HEK293 (cell line): ENCODE results near the gene SH2D1B.
A peak's percentile ranks its signal among the peaks of the same experiment; 100 is the strongest.

Experiments
- FEZF1 ChIP-seq: fragments of 450-650 bp; formaldehyde crosslinking; IDR thresholded peaks from 2 replicates; pipeline ENCODE4 v1.5.1; 2016; ENCODE audit warnings: missing biosample characterization, missing genetic modification characterization
- KLF1 ChIP-seq: fragments of 450-650 bp; formaldehyde crosslinking; IDR thresholded peaks from 2 replicates; pipeline ENCODE4 v1.5.1; 2016; ENCODE audit warnings: missing biosample characterization, missing genetic modification characterization
- KLF10 ChIP-seq: fragments of 450-650 bp; IDR thresholded peaks from 2 replicates; pipeline ENCODE4 v1.5.1; 2018; ENCODE audit warnings: missing biosample characterization, mild to moderate bottlenecking, missing genetic modification characterization
- KLF16 ChIP-seq: fragments of 450-650 bp; formaldehyde crosslinking; IDR thresholded peaks from 2 replicates; pipeline ENCODE4 v1.5.1; 2017; ENCODE audit warnings: missing biosample characterization, missing genetic modification characterization
- KLF7 ChIP-seq: fragments of 450-650 bp; formaldehyde crosslinking; IDR thresholded peaks from 2 replicates; pipeline ENCODE4 v1.5.1; 2016; ENCODE audit warnings: missing biosample characterization, missing genetic modification characterization, borderline replicate concordance
- MEIS1 ChIP-seq: sonication (generic); formaldehyde crosslinking; IDR thresholded peaks from 2 replicates; pipeline ENCODE4 v1.8.1; 2022; ENCODE audit warnings: missing genetic modification reagents, mild to moderate bottlenecking, borderline replicate concordance
- PRDM4 ChIP-seq: fragments of 450-650 bp; formaldehyde crosslinking; IDR thresholded peaks from 2 replicates; pipeline ENCODE4 v1.5.1; 2017; ENCODE audit warnings: missing biosample characterization, missing genetic modification characterization
- RBAK ChIP-seq: fragments of 450-650 bp; formaldehyde crosslinking; IDR thresholded peaks from 2 replicates; pipeline ENCODE4 v1.5.1; 2016; ENCODE audit warnings: missing biosample characterization, missing genetic modification characterization
- TSHZ1 ChIP-seq: fragments of 450-650 bp; formaldehyde crosslinking; IDR thresholded peaks from 2 replicates; pipeline ENCODE4 v1.5.1; 2016; ENCODE audit warnings: missing biosample characterization, missing genetic modification characterization, borderline replicate concordance
- YY1 ChIP-seq: fragments of 450-650 bp; formaldehyde crosslinking; IDR thresholded peaks from 2 replicates; pipeline ENCODE4 v1.5.1; 2018; ENCODE audit warnings: missing biosample characterization, missing genetic modification characterization
- ZBTB6 ChIP-seq: fragments of 450-650 bp; formaldehyde crosslinking; IDR thresholded peaks from 2 replicates; pipeline ENCODE4 v1.5.1; 2017; ENCODE audit warnings: missing biosample characterization, missing genetic modification characterization
- ZNF157 ChIP-seq: fragments of 450-650 bp; formaldehyde crosslinking; IDR thresholded peaks from 2 replicates; pipeline ENCODE4 v1.5.1; 2016; ENCODE audit warnings: missing biosample characterization, missing genetic modification characterization
- ZNF16 ChIP-seq: fragments of 450-650 bp; formaldehyde crosslinking; IDR thresholded peaks from 2 replicates; pipeline ENCODE4 v1.5.1; 2016; ENCODE audit warnings: low read depth, missing biosample characterization, missing genetic modification characterization
- ZNF19 ChIP-seq: fragments of 450-650 bp; formaldehyde crosslinking; IDR thresholded peaks from 2 replicates; pipeline ENCODE4; 2016; ENCODE audit warnings: missing biosample characterization, missing genetic modification characterization, low read depth
- ZNF214 ChIP-seq: fragments of 450-650 bp; formaldehyde crosslinking; IDR thresholded peaks from 2 replicates; pipeline ENCODE4 v1.5.1; 2017; ENCODE audit warnings: missing biosample characterization, mild to moderate bottlenecking, missing genetic modification characterization, borderline replicate concordance
- ZNF26 ChIP-seq: fragments of 450-650 bp; formaldehyde crosslinking; IDR thresholded peaks from 2 replicates; pipeline ENCODE4 v1.5.1; 2016; ENCODE audit warnings: missing biosample characterization, missing genetic modification characterization
- ZNF324 ChIP-seq: fragments of 450-650 bp; formaldehyde crosslinking; IDR thresholded peaks from 2 replicates; pipeline ENCODE4 v1.5.1; 2016; ENCODE audit warnings: missing biosample characterization, missing genetic modification characterization
- ZNF354C ChIP-seq: fragments of 450-650 bp; formaldehyde crosslinking; IDR thresholded peaks from 2 replicates; pipeline ENCODE4 v1.5.1; 2016; ENCODE audit warnings: missing biosample characterization, missing genetic modification characterization, low read depth, borderline replicate concordance
- ZNF366 ChIP-seq: fragments of 450-650 bp; formaldehyde crosslinking; conservative IDR thresholded peaks from 2 replicates; pipeline ENCODE4 v1.5.1; 2016; ENCODE audit warnings: missing biosample characterization, missing genetic modification characterization
- ZNF37A ChIP-seq: fragments of 450-650 bp; IDR thresholded peaks from 2 replicates; pipeline ENCODE4 v1.5.1; 2018; ENCODE audit warnings: missing biosample characterization, missing genetic modification characterization
- ZNF404 ChIP-seq: fragments of 450-650 bp; formaldehyde crosslinking; IDR thresholded peaks from 2 replicates; pipeline ENCODE4 v1.5.1; 2017; ENCODE audit warnings: missing biosample characterization, missing genetic modification characterization
- ZNF416 ChIP-seq: fragments of 450-650 bp; formaldehyde crosslinking; IDR thresholded peaks from 2 replicates; pipeline ENCODE4 v1.5.1; 2016; ENCODE audit warnings: missing biosample characterization, missing genetic modification characterization
- ZNF426 ChIP-seq: fragments of 450-650 bp; formaldehyde crosslinking; IDR thresholded peaks from 2 replicates; pipeline ENCODE4 v1.5.1; 2017; ENCODE audit warnings: missing biosample characterization, missing genetic modification characterization, mild to moderate bottlenecking, inconsistent platforms, moderate library complexity
- ZNF449 ChIP-seq: fragments of 450-650 bp; formaldehyde crosslinking; IDR thresholded peaks from 2 replicates; pipeline ENCODE4 v1.5.1; 2017; ENCODE audit warnings: missing biosample characterization, mild to moderate bottlenecking, missing genetic modification characterization, moderate library complexity
- ZNF48 ChIP-seq: fragments of 450-650 bp; formaldehyde crosslinking; IDR thresholded peaks from 2 replicates; pipeline ENCODE4 v1.5.1; 2016; ENCODE audit warnings: missing biosample characterization, missing genetic modification characterization
- ZNF549 ChIP-seq: fragments of 450-650 bp; IDR thresholded peaks from 2 replicates; pipeline ENCODE4 v1.5.1; 2018; ENCODE audit warnings: missing biosample characterization, missing genetic modification characterization, mild to moderate bottlenecking, inconsistent platforms, moderate library complexity
- ZNF610 ChIP-seq: fragments of 450-650 bp; formaldehyde crosslinking; IDR thresholded peaks from 2 replicates; pipeline ENCODE4 v1.5.1; 2016; ENCODE audit warnings: missing biosample characterization, missing genetic modification characterization, borderline replicate concordance
- ZNF645 ChIP-seq: fragments of 450-650 bp; formaldehyde crosslinking; IDR thresholded peaks from 2 replicates; pipeline ENCODE4; 2016; ENCODE audit warnings: missing biosample characterization, missing genetic modification characterization
- ZNF776 ChIP-seq: fragments of 450-650 bp; formaldehyde crosslinking; IDR thresholded peaks from 2 replicates; pipeline ENCODE4 v1.5.0; 2017; ENCODE audit warnings: missing biosample characterization, missing genetic modification characterization, borderline replicate concordance
- ZSCAN16 ChIP-seq: fragments of 450-650 bp; formaldehyde crosslinking; IDR thresholded peaks from 2 replicates; pipeline ENCODE4 v1.5.1; 2016; ENCODE audit warnings: missing biosample characterization, missing genetic modification characterization

Gene SH2D1B

GRCh38 chr1:162349635-162350330, 62.2 kb downstream of the SH2D1B start (continued):
- TF ChIP-seq ZNF26 (tag by site-specific recombination) (no peak), KLF16 (tag by site-specific recombination) (no peak), RBAK (tag by site-specific recombination) (no peak), ZNF549 (tag by site-specific recombination) (no peak), MEIS1 (CRISPR knock-in tag) (no peak), ZNF416 (no peak), ZNF426 (no peak), ZNF354C (tag by site-specific recombination) (no peak), YY1 (tag by site-specific recombination) (no peak), ZNF404 (tag by site-specific recombination) (no peak), ZNF37A (no peak), FEZF1 (tag by site-specific recombination) (peak; percentile 73), ZNF449 (tag by site-specific recombination) (no peak), KLF1 (no peak), ZNF610 (tag by site-specific recombination) (no peak), ZNF214 (tag by site-specific recombination) (no peak), ZNF645 (tag by site-specific recombination) (no peak), ZNF16 (no peak), ZNF157 (tag by site-specific recombination) (no peak), ZNF366 (tag by site-specific recombination) (peak; percentile 55), TSHZ1 (no peak), ZNF324 (tag by site-specific recombination) (no peak), PRDM4 (tag by site-specific recombination) (no peak), ZNF48 (tag by site-specific recombination) (no peak), ZNF19 (no peak), ZSCAN16 (tag by site-specific recombination) (no peak), KLF7 (tag by site-specific recombination) (no peak), ZNF776 (tag by site-specific recombination) (no peak), KLF10 (no peak), ZBTB6 (tag by site-specific recombination) (0 out of 2 replicates have a peak, but pooled peaks have one; percentile 19)
